Skeletal muscle cell (primary cell): Measurements from ENCODE around the gene ETF1.
A peak's percentile ranks its signal among the peaks of the same experiment; 100 is the strongest.
"Not testable (repeated sequence)": the region's sequence is repeated elsewhere in the genome, so short reads cannot be mapped to it uniquely, and the experiment has no call there.

ENCODE experiments used
- DNase-seq: peaks from one replicate; pipeline ENCODE4 v3.0.0-alpha.2; 2010; ENCODE audit warnings: low read depth
- H3K4me3 ChIP-seq: 2 replicates; pipeline ENCODE4 v1.5.1; 2011; ENCODE audit warnings: low read depth, mild to moderate bottlenecking, control low read depth, low read length, moderate library complexity

Gene ETF1

GRCh38 chr5:138536665-138537315 is 6.2 kb downstream of the ETF1 start:
- DNase-seq: no peak
- no peak overlapping the region for H3K4me3 ChIP-seq

- H3K4me3 ChIP-seq: no peak overlapping the region
- no peak for DNase-seq
These were observed 6.8 kb downstream of the ETF1 start for GRCh38 chr5:138536215-138536614.

- DNase-seq: no peak
- H3K4me3 ChIP-seq: no peak overlapping the region
These were observed 8.8 kb downstream of the ETF1 start for GRCh38 chr5:138533973-138534941.

GRCh38 chr5:138529812-138530211 is 13.2 kb downstream of the ETF1 start:
- DNase-seq: no peak
- H3K4me3 ChIP-seq: no peak overlapping the region

- no peak for DNase-seq
- H3K4me3 ChIP-seq: no peak overlapping the region
These were observed 14.1 kb downstream of the ETF1 start for GRCh38 chr5:138528744-138529469.

GRCh38 chr5:138528208-138528607 is 14.8 kb downstream of the ETF1 start:
- no peak for DNase-seq
- no peak overlapping the region for H3K4me3 ChIP-seq

- no peak overlapping the region for H3K4me3 ChIP-seq
- DNase-seq: no peak
These were observed 15.9 kb downstream of the ETF1 start for GRCh38 chr5:138527170-138527569.

GRCh38 chr5:138523406-138523805 is 19.6 kb downstream of the ETF1 start:
- DNase-seq: no peak
- H3K4me3 ChIP-seq: no peak overlapping the region

GRCh38 chr5:138520971-138521370 is 22.1 kb downstream of the ETF1 start:
- no peak overlapping the region for H3K4me3 ChIP-seq
- no peak for DNase-seq

- H3K4me3 ChIP-seq: no peak overlapping the region
- DNase-seq: no peak
These were observed 25.6 kb downstream of the ETF1 start for GRCh38 chr5:138517437-138517836.

- DNase-seq: no peak
- no peak overlapping the region for H3K4me3 ChIP-seq
These were observed 27.3 kb downstream of the ETF1 start for GRCh38 chr5:138515556-138516245.

GRCh38 chr5:138514021-138514420 is 29.0 kb downstream of the ETF1 start:
- no peak for DNase-seq
- H3K4me3 ChIP-seq: no peak overlapping the region

GRCh38 chr5:138508958-138509357 is 34.1 kb downstream of the ETF1 start:
- DNase-seq: no peak
- no peak overlapping the region for H3K4me3 ChIP-seq

- H3K4me3 ChIP-seq: not testable (repeated sequence)
- DNase-seq: peak; percentile 41
These were observed 35.6 kb downstream of the ETF1 start for GRCh38 chr5:138507485-138507884.

- no peak overlapping the region for H3K4me3 ChIP-seq
These were observed 36.4 kb downstream of the ETF1 start for GRCh38 chr5:138506370-138507306.

GRCh38 chr5:138504799-138505198 is 38.2 kb downstream of the ETF1 start:
- no peak overlapping the region for H3K4me3 ChIP-seq
- DNase-seq: no peak

More at GRCh38 chr5:138506370-138507306, 36.4 kb downstream of the ETF1 start:
- DNase-seq: no peak

GRCh38 chr5:138503487-138504270 is 39.4 kb downstream of the ETF1 start:
- H3K4me3 ChIP-seq: no peak overlapping the region
- DNase-seq: peak; percentile 28

GRCh38 chr5:138502521-138502920 is 40.5 kb downstream of the ETF1 start:
- H3K4me3 ChIP-seq: no peak overlapping the region
- no peak for DNase-seq
